HFFc6 (cell line): ENCODE data around the gene BPIFB3. TPM values are rescaled to one million over a fixed set of nuclear protein-coding genes. Genes with fewer than 3 reads are reported as not detected.

Source experiments
- DNase-seq: peaks from one replicate; pipeline ENCODE4 v3.0.0-alpha.2; 2018
- H3K27ac Mint-ChIP-seq: 2 replicates; pipeline ENCODE4 v1.8.0; 2020; ENCODE audit warnings: mild to moderate bottlenecking, mixed read lengths
- H3K27me3 Mint-ChIP-seq: 2 replicates; pipeline ENCODE4 v1.8.0; 2021; ENCODE audit warnings: mild to moderate bottlenecking, moderate library complexity, mixed read lengths; ENCODE audit not compliant: insufficient read depth
- H3K36me3 Mint-ChIP-seq: 2 replicates; pipeline ENCODE4 v1.8.0; 2021; ENCODE audit warnings: low read depth, mixed read lengths
- H3K4me1 Mint-ChIP-seq: 2 replicates; pipeline ENCODE4 v1.8.0; 2020; ENCODE audit warnings: low read depth, mixed read lengths
- H3K4me3 Mint-ChIP-seq: 2 replicates; pipeline ENCODE4 v1.8.0; 2020; ENCODE audit warnings: mild to moderate bottlenecking, moderate library complexity, mixed read lengths
- H3K9me3 Mint-ChIP-seq: 2 replicates; pipeline ENCODE4 v1.8.0; 2020; ENCODE audit warnings: mild to moderate bottlenecking, mixed read lengths
- CTCF ChIP-seq: fragments of 200-600 bp; sonication (generic); IDR thresholded peaks from 2 replicates; pipeline ENCODE4 v1.5.0; 2021; ENCODE audit warnings: antibody characterized with exemption, mild to moderate bottlenecking
- long read RNA-seq: library from polyadenylated mRNA; unstranded; transcript quantifications from one replicate; pipeline ENCODE4 v2.0.0, GENCODE V29; 2019
- total RNA-seq, 6 experiments: library from RNA; stranded (reverse); fragmentation: NEBNext Ultra II Directional; extraction: Animal tissue kit (Norgen Biotek cat#: 25700); gene quantifications; 2 replicates in 1 of 6; 3 replicates in 5 of 6; pipeline ENCODE4 v1.2.3, GENCODE V29; 2021

BPIFB3 gene
- total RNA-seq: not detected
- long read RNA-seq: 0 reads

- H3K27ac Mint-ChIP-seq: no peak within 1 kb of the TSS
- no peak within 1 kb of the TSS for H3K4me3 Mint-ChIP-seq
- TF ChIP-seq CTCF: no peak
- no peaks in the 10 kb centered on the region for H3K4me1 Mint-ChIP-seq
- H3K36me3 Mint-ChIP-seq: no peaks in the 10 kb centered on the region
- no peak for DNase-seq
- peaks cover 27% of the 10 kb centered on the region for H3K27me3 Mint-ChIP-seq
- no peaks in the 10 kb centered on the region for H3K9me3 Mint-ChIP-seq
Observed at GRCh38 chr20:33053291-33054106, at the start of gene BPIFB3. BPIFB3 (plus strand) TSS chr20:33053903; CDS start chr20:33055436, 1,533 bp downstream.

GRCh38 chr20:33004141-33004751 lies 49.5 kb upstream of the BPIFB3 start, which contains the start of gene SUN5:
SUN5 (minus strand) TSS chr20:33004433; CDS start chr20:33004340, 93 bp downstream.
- no peaks in the 10 kb centered on the region for H3K4me1 Mint-ChIP-seq
- DNase-seq: no peak
- H3K9me3 Mint-ChIP-seq: peaks cover 6% of the 10 kb centered on the region
- H3K36me3 Mint-ChIP-seq: 0 out of 2 replicates have a peak, but pooled peaks cover 4% of the 10 kb centered on the region
- H3K4me3 Mint-ChIP-seq: no peak within 1 kb of the TSS
- no peak within 1 kb of the TSS for H3K27ac Mint-ChIP-seq
- peaks cover 18% of the 10 kb centered on the region for H3K27me3 Mint-ChIP-seq
- no peak for TF ChIP-seq CTCF

- DNase-seq: no peak
- Mint-ChIP-seq H3K4me3 (no peak overlapping the region), H3K27me3 (peaks cover 18% of the 10 kb centered on the region), H3K27ac (no peak overlapping the region), H3K9me3 (peaks cover 6% of the 10 kb centered on the region), H3K4me1 (no peaks in the 10 kb centered on the region), H3K36me3 (0 out of 2 replicates have a peak, but pooled peaks cover 4% of the 10 kb centered on the region)
- TF ChIP-seq CTCF: peak; percentile 83
Observed at GRCh38 chr20:33005132-33005566, 48.6 kb upstream of the BPIFB3 start.

GRCh38 chr20:33005908-33006775 lies 47.6 kb upstream of the BPIFB3 start:
- H3K4me1 Mint-ChIP-seq: no peaks in the 10 kb centered on the region
- no peak for DNase-seq
- peaks cover 17% of the 10 kb centered on the region for H3K27me3 Mint-ChIP-seq
- peaks cover 6% of the 10 kb centered on the region for H3K9me3 Mint-ChIP-seq
- no peak overlapping the region for H3K27ac Mint-ChIP-seq
- 0 out of 2 replicates have a peak, but pooled peaks cover 4% of the 10 kb centered on the region for H3K36me3 Mint-ChIP-seq
- H3K4me3 Mint-ChIP-seq: no peak overlapping the region
- no peak for TF ChIP-seq CTCF

GRCh38 chr20:33006776-33007375 lies 46.8 kb upstream of the BPIFB3 start:
- 0 out of 2 replicates have a peak, but pooled peaks cover 4% of the 10 kb centered on the region for H3K36me3 Mint-ChIP-seq
- H3K4me1 Mint-ChIP-seq: no peaks in the 10 kb centered on the region
- no peak for DNase-seq
- no peak overlapping the region for H3K27ac Mint-ChIP-seq
- peaks cover 6% of the 10 kb centered on the region for H3K9me3 Mint-ChIP-seq
- peaks cover 19% of the 10 kb centered on the region for H3K27me3 Mint-ChIP-seq
- no peak for TF ChIP-seq CTCF
- H3K4me3 Mint-ChIP-seq: no peak overlapping the region
